NCI-H146 treated with DMSO at 0.1 percent for 48 hours (cell line): ENCODE results near the gene ARFGAP2.

Source experiments
- DNase-seq: peaks from one replicate; lab custom pipeline; 2025; ENCODE audit not compliant: unreplicated experiment; lab: John Stamatoyannopoulos, UW

ARFGAP2 gene

GRCh38 chr11:47171856-47172255 lies 4.8 kb downstream of the ARFGAP2 start:
- no peak for DNase-seq

- no peak for DNase-seq
Observed at GRCh38 chr11:47171061-47171838, 5.4 kb downstream of the ARFGAP2 start.

- DNase-seq = no peak
Observed at GRCh38 chr11:47166368-47166767, 10.3 kb downstream of the ARFGAP2 start.

- DNase-seq = no peak
Observed at GRCh38 chr11:47165253-47165840, 11.3 kb downstream of the ARFGAP2 start.

GRCh38 chr11:47164321-47164720 lies 12.4 kb downstream of the ARFGAP2 start:
- no peak for DNase-seq

GRCh38 chr11:47163898-47164297 lies 12.8 kb downstream of the ARFGAP2 start:
- DNase-seq = no peak

GRCh38 chr11:47163193-47163592 lies 13.5 kb downstream of the ARFGAP2 start:
- no peak for DNase-seq

GRCh38 chr11:47162426-47162825 lies 14.3 kb downstream of the ARFGAP2 start:
- DNase-seq = no peak

- no peak for DNase-seq
Observed at GRCh38 chr11:47161890-47162289, 14.8 kb downstream of the ARFGAP2 start.

- peak; percentile 26 for DNase-seq
Observed at GRCh38 chr11:47161134-47161854, 15.4 kb downstream of the ARFGAP2 start.

- no peak for DNase-seq
Observed at GRCh38 chr11:47160753-47161133, 15.9 kb downstream of the ARFGAP2 start.

- DNase-seq = no peak
Observed at GRCh38 chr11:47158242-47158641, 18.4 kb downstream of the ARFGAP2 start.

GRCh38 chr11:47157805-47158204 lies 18.9 kb downstream of the ARFGAP2 start:
- no peak for DNase-seq

GRCh38 chr11:47156951-47157350 lies 19.7 kb downstream of the ARFGAP2 start:
- no peak for DNase-seq

GRCh38 chr11:47156333-47156732 lies 20.3 kb downstream of the ARFGAP2 start:
- DNase-seq = no peak

GRCh38 chr11:47155879-47156278 lies 20.8 kb downstream of the ARFGAP2 start:
- DNase-seq = no peak

- DNase-seq = no peak
Observed at GRCh38 chr11:47154616-47155570, 21.8 kb downstream of the ARFGAP2 start.

GRCh38 chr11:47152953-47153950 lies 23.4 kb downstream of the ARFGAP2 start:
- DNase-seq = peak; percentile 88

GRCh38 chr11:47152126-47152952 lies 24.3 kb downstream of the ARFGAP2 start:
- DNase-seq = no peak
